Right lobe of liver (tissue), 6 donors: Measurements from ENCODE around the gene HNMT. TPM values are rescaled to one million over a fixed set of nuclear protein-coding genes. Genes with fewer than 3 reads are reported as not detected.
A peak's percentile ranks its signal among the peaks of the same experiment; 100 is the strongest.

Experiments
- ATAC-seq, 4 donors: fragments of 200-7000 bp; cut with Tn5 transposase; one replicate each; pipeline ENCODE4 v1.9.1; 2020; ENCODE audit warnings: mild to moderate bottlenecking in 4 of 4, moderate library complexity in 4 of 4
- DNase-seq, 3 donors: peaks; one replicate each; pipeline ENCODE4 v3.0.0-alpha.2; 2020
- H3K27ac ChIP-seq, 3 donors: fragments of 200-600 bp; one replicate each; pipeline ENCODE4 v1.8.0; 2022
- H3K27me3 ChIP-seq, 2 donors: fragments of 200-600 bp; one replicate each; pipeline ENCODE4 v1.8.0; 2022
- H3K36me3 ChIP-seq, 4 donors: fragments of 200-600 bp; sonication (generic) in 1 of 4; one replicate each; pipeline versions ENCODE4 v1.5.1 to v1.8.0; 2017 to 2022; ENCODE audit warnings: control low read depth in 1 of 4
- H3K4me1 ChIP-seq, 4 donors: fragments of 200-600 bp; sonication (generic) in 1 of 4; one replicate each; pipeline versions ENCODE4 v1.5.1 to v1.8.0; 2017 to 2022; ENCODE audit warnings: control low read depth in 1 of 4
- H3K4me3 ChIP-seq, 3 donors: fragments of 200-600 bp; one replicate each; pipeline ENCODE4 v1.8.0; 2022
- H3K9me3 ChIP-seq, 4 donors: fragments of 200-600 bp; sonication (generic) in 1 of 4; one replicate each; pipeline versions ENCODE4 v1.5.1 to v1.8.0; 2017 to 2022; ENCODE audit warnings: control low read depth in 1 of 4
- CTCF ChIP-seq, 4 donors: fragments of 200-600 bp in 3 of 4; fragments of 450-650 bp in 1 of 4; IDR thresholded peaks; one replicate each; pipeline versions ENCODE4 v1.5.1 to v1.8.0; 2016 to 2022; ENCODE audit warnings: antibody characterized with exemption in 4 of 4, mild to moderate bottlenecking in 2 of 4
- POLR2A ChIP-seq: fragments of 450-650 bp; IDR thresholded peaks from one replicate; pipeline ENCODE4 v1.6.1; 2017; ENCODE audit warnings: antibody characterized with exemption, mild to moderate bottlenecking
- whole genome bisulfite sequencing: methylation state at CpG from one replicate; pipeline ENCODE4 v1.1.6; 2018; ENCODE audit warnings: low coverage, low lambda C conversion rate; ENCODE audit not compliant: insufficient coverage; ENCODE audit errors: missing lambda C conversion rate; 5-methylcytosine and 5-hydroxymethylcytosine counted together
- intact Hi-C, 2 donors: fragments of 100-400 bp; cut with DNase I; formaldehyde crosslinking; loops; one replicate each; pipeline versions ENCODE4 v1.11.2 to v1.14.1; 2022
- total RNA-seq, 6 experiments: library from RNA; depleted of rRNA in 2 of 6; stranded (reverse); fragments of >200 nt in 2 of 6; fragmentation: NEBNext Ultra II Directional in 3 of 6; extraction: Animal tissue kit (Norgen Biotek cat#: 25700) in 3 of 6; gene quantifications; one replicate each; pipeline versions ENCODE4 v1.1.0 to v1.2.4, GENCODE V29; 2016 to 2023
- donor health status: DM: no; HTN: yes; CAD: no.
- donor health status: DM: no; HTN: no; CAD: no.
- donor health status: DM: no; HTN: no; CAD: no.
- donor health status: DM: no; HTN: yes; CAD: no.
- donor health status: DM: no; HTN: yes; CAD: no.

Gene HNMT
- total RNA-seq, 6 experiments from 2014 or later: 47.2 to 101 (median 59.8) TPM

GRCh38 chr2:138028538-138028937 is 64.3 kb downstream of the HNMT start:
- TF ChIP-seq POLR2A (no peak), CTCF (IDR thresholded peaks at IDR 0.05) (no peak)
- H3K36me3 ChIP-seq: no peaks in the 10 kb centered on the region
- H3K27me3 ChIP-seq: no peaks in the 10 kb centered on the region
- no peak overlapping the region for H3K27ac ChIP-seq
- H3K9me3 ChIP-seq: no peaks in the 10 kb centered on the region
- intact Hi-C loops: no loop called here
- H3K4me3 ChIP-seq: no peak overlapping the region
- ATAC-seq (peak; percentile 49 to 63 (median 58)), DNase-seq (peak in 1 of 3 donors; percentile 12)
- no peaks in the 10 kb centered on the region for H3K4me1 ChIP-seq
- WGBS: 8% methylated on average over 2 of the region's 2 CpGs

DNA sequence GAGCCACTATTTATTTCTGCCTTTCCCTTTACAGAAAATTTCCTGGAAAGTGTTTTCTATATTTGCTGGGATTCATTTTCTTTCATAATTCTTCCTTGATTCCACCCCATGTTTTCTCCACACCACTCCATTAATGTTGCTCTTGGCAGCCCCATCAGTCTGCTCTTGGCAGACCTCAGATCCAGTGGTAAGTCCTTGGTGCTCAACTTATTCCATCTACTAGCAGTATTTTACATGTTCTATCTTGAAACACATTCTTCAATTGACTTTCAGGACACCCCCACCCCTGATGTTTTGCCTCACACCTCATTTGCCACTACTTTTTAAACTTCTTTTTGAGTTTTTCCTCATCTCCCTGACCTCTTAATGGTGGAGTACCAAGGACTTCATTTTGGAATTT is 65.0 kb downstream of the HNMT start:
- TF ChIP-seq CTCF (IDR thresholded peaks at IDR 0.05) (no peak), POLR2A (no peak)
- Histone ChIP-seq H3K27me3 (no peaks in the 10 kb centered on the region), H3K4me1 (no peaks in the 10 kb centered on the region), H3K36me3 (no peaks in the 10 kb centered on the region), H3K9me3 (no peaks in the 10 kb centered on the region), H3K27ac (no peak overlapping the region), H3K4me3 (no peak overlapping the region)
- intact Hi-C loops: no loop called here
- DNase-seq (no peak), ATAC-seq (no peak)

- Histone ChIP-seq H3K4me3 (no peak overlapping the region), H3K4me1 (no peaks in the 10 kb centered on the region), H3K36me3 (no peaks in the 10 kb centered on the region), H3K27ac (no peak overlapping the region), H3K9me3 (no peaks in the 10 kb centered on the region), H3K27me3 (no peaks in the 10 kb centered on the region)
- TF ChIP-seq CTCF (IDR thresholded peaks at IDR 0.05) (no peak), POLR2A (no peak)
- no peak for ATAC-seq
- intact Hi-C loops: no loop called here
- DNase-seq: no peak
- 96% methylated on average over 3 of the region's 3 CpGs for WGBS
Observed at GRCh38 chr2:138030459-138030858, 66.2 kb downstream of the HNMT start.

- H3K4me1 ChIP-seq: no peaks in the 10 kb centered on the region
- no peaks in the 10 kb centered on the region for H3K9me3 ChIP-seq
- ATAC-seq: peak in 1 of 4 donors; percentile 23
- TF ChIP-seq CTCF (IDR thresholded peaks at IDR 0.05) (no peak), POLR2A (no peak)
- no peak for DNase-seq
- no peaks in the 10 kb centered on the region for H3K27me3 ChIP-seq
- intact Hi-C loops: no loop called here
- H3K4me3 ChIP-seq: no peak overlapping the region
- 52% methylated on average over 2 of the region's 2 CpGs for WGBS
- H3K36me3 ChIP-seq: no peaks in the 10 kb centered on the region
- no peak overlapping the region for H3K27ac ChIP-seq
Observed at GRCh38 chr2:138032334-138032733, 68.1 kb downstream of the HNMT start.

- ATAC-seq (no peak), DNase-seq (no peak)
- Histone ChIP-seq H3K4me3 (no peak overlapping the region), H3K27me3 (no peaks in the 10 kb centered on the region), H3K36me3 (no peaks in the 10 kb centered on the region), H3K9me3 (no peaks in the 10 kb centered on the region), H3K4me1 (no peaks in the 10 kb centered on the region), H3K27ac (no peak overlapping the region)
- intact Hi-C loops: no loop called here
- WGBS: 84% methylated on average over 3 of the region's 3 CpGs
- no peak for TF ChIP-seq POLR2A
Observed at GRCh38 chr2:138034536-138034935, 70.3 kb downstream of the HNMT start.
